HG03571 (cell line): ENCODE data around the gene TFB1M.
"Not testable (repeated sequence)": the region's sequence is repeated elsewhere in the genome, so short reads cannot be mapped to it uniquely, and the experiment has no call there.

Experiments used
- ATAC-seq: cut with Tn5 transposase; IDR thresholded peaks from one replicate; pipeline ENCODE4 v1.9.1; 2021; ENCODE audit not compliant: unreplicated experiment

TFB1M gene

GRCh38 chr6:155314092-155314772 lies at the start of gene TFB1M:
TSS of gene TFB1M (minus strand) at chr6:155314484. CDS start at chr6:155314428, 56 bp downstream.
- ATAC-seq, result peak; percentile 93

- not testable (repeated sequence) for ATAC-seq
These were observed 49.7 kb upstream of the TFB1M start for GRCh38 chr6:155364021-155364420.

GRCh38 chr6:155362968-155363632 lies 48.8 kb upstream of the TFB1M start:
- not testable (repeated sequence) for ATAC-seq

- ATAC-seq, result no peak
These were observed 39.9 kb upstream of the TFB1M start for GRCh38 chr6:155354167-155354566.

GRCh38 chr6:155352811-155353210 lies 38.5 kb upstream of the TFB1M start:
- ATAC-seq, result no peak

- no peak for ATAC-seq
These were observed 37.8 kb upstream of the TFB1M start for GRCh38 chr6:155352130-155352420.

GRCh38 chr6:155351273-155352129 lies 37.2 kb upstream of the TFB1M start:
- ATAC-seq, result peak; percentile 97

GRCh38 chr6:155349956-155350355 lies 35.7 kb upstream of the TFB1M start:
- ATAC-seq, result no peak

- ATAC-seq, result no peak
These were observed 34.8 kb upstream of the TFB1M start for GRCh38 chr6:155349129-155349528.

- no peak for ATAC-seq
These were observed 33.5 kb upstream of the TFB1M start for GRCh38 chr6:155347800-155348199.

- no peak for ATAC-seq
These were observed 32.7 kb upstream of the TFB1M start for GRCh38 chr6:155346957-155347356.

GRCh38 chr6:155344341-155345006 lies 30.2 kb upstream of the TFB1M start:
- no peak for ATAC-seq

GRCh38 chr6:155341130-155341828 lies 27.0 kb upstream of the TFB1M start:
- ATAC-seq, result peak; percentile 59

GRCh38 chr6:155340464-155341129 lies 26.3 kb upstream of the TFB1M start:
- ATAC-seq, result no peak

GRCh38 chr6:155339929-155340328 lies 25.6 kb upstream of the TFB1M start:
- not testable (repeated sequence) for ATAC-seq

GRCh38 chr6:155338237-155338636 lies 24.0 kb upstream of the TFB1M start:
- ATAC-seq, result not testable (repeated sequence)

GRCh38 chr6:155335265-155335664 lies 21.0 kb upstream of the TFB1M start:
- ATAC-seq, result no peak

- not testable (repeated sequence) for ATAC-seq
These were observed 19.8 kb upstream of the TFB1M start for GRCh38 chr6:155334073-155334472.

GRCh38 chr6:155333414-155333813 lies 19.1 kb upstream of the TFB1M start:
- peak; percentile 72 for ATAC-seq

GRCh38 chr6:155330922-155331321 lies 16.6 kb upstream of the TFB1M start:
- no peak for ATAC-seq
